Body of pancreas (tissue), 4 donors: Measurements from ENCODE around the gene SCN5A. TPM values are rescaled to one million over a fixed set of nuclear protein-coding genes. Genes with fewer than 3 reads are reported as not detected.

ENCODE experiments used
- ATAC-seq: fragments of 150-250 bp; one replicate; pipeline ENCODE4 v1.9.1; 2016
- DNase-seq, 4 donors: peaks; one replicate each; pipeline ENCODE4 v3.0.0-alpha.2; 2019
- H3K27ac ChIP-seq, 4 donors: fragments of 200-600 bp; sonication (generic); 1 replicate in 3 of 4; 2 replicates in 1 of 4; pipeline versions ENCODE4 v1.5.1 to v1.6.1; 2016 to 2019; ENCODE audit warnings: mild to moderate bottlenecking in 1 of 4, mixed read lengths in 1 of 4, moderate library complexity in 1 of 4
- H3K27me3 ChIP-seq, 2 donors: fragments of 200-600 bp; sonication (generic); one replicate each; pipeline ENCODE4 v1.6.0; 2016; ENCODE audit warnings: mild to moderate bottlenecking in 1 of 2
- H3K36me3 ChIP-seq, 2 donors: fragments of 200-600 bp; sonication (generic); replicated peaks in 1 of 2; 2 replicates each; pipeline ENCODE4 v1.5.1; 2016; ENCODE audit warnings: low read depth in 2 of 2; ENCODE audit not compliant: insufficient read depth in 1 of 2
- H3K4me1 ChIP-seq: fragments of 200-600 bp; sonication (generic); one replicate; pipeline ENCODE4 v1.6.0; 2016
- H3K4me3 ChIP-seq, 2 donors: fragments of 200-600 bp; sonication (generic); 1 replicate in 1 of 2; 2 replicates in 1 of 2; pipeline ENCODE4 v1.5.1; 2016 to 2019
- H3K9me3 ChIP-seq, 3 donors: fragments of 200-600 bp; sonication (generic); 1 replicate in 2 of 3; 2 replicates in 1 of 3; pipeline ENCODE4 v1.5.1; 2016
- POLR2A ChIP-seq, 3 donors: fragments of 450-650 bp; IDR thresholded peaks; one replicate each; pipeline ENCODE4 v1.6.1; 2016; ENCODE audit warnings: antibody characterized with exemption in 3 of 3, mild to moderate bottlenecking in 2 of 3
- WGBS, 2 donors: methylation state at CpG; one replicate each; pipeline ENCODE4 v1.1.5; 2017; 5-methylcytosine and 5-hydroxymethylcytosine counted together
- intact Hi-C: fragments of 100-400 bp; cut with DNase I; formaldehyde crosslinking; loops from one replicate; pipeline ENCODE4 v1.15.1; 2023
- total RNA-seq, 2 donors: library from RNA; depleted of rRNA; stranded (reverse); fragments of >200 nt; gene quantifications; one replicate each; pipeline ENCODE4 v1.1.0, GENCODE V29; 2016
- TF ChIP-seq, protein P1 (sequence below), 7 experiments: fragments of 450-650 bp in 4 of 7; fragments of 200-600 bp in 3 of 7; sonication (generic) in 3 of 7; IDR thresholded peaks; one replicate each; pipeline ENCODE4 v1.5.1; 2016 to 2019; ENCODE audit warnings: antibody characterized with exemption in 7 of 7

The SCN5A gene
- total RNA-seq, 2 donors from 2014 or later = 0.26 TPM; not detected in 1

DNA sequence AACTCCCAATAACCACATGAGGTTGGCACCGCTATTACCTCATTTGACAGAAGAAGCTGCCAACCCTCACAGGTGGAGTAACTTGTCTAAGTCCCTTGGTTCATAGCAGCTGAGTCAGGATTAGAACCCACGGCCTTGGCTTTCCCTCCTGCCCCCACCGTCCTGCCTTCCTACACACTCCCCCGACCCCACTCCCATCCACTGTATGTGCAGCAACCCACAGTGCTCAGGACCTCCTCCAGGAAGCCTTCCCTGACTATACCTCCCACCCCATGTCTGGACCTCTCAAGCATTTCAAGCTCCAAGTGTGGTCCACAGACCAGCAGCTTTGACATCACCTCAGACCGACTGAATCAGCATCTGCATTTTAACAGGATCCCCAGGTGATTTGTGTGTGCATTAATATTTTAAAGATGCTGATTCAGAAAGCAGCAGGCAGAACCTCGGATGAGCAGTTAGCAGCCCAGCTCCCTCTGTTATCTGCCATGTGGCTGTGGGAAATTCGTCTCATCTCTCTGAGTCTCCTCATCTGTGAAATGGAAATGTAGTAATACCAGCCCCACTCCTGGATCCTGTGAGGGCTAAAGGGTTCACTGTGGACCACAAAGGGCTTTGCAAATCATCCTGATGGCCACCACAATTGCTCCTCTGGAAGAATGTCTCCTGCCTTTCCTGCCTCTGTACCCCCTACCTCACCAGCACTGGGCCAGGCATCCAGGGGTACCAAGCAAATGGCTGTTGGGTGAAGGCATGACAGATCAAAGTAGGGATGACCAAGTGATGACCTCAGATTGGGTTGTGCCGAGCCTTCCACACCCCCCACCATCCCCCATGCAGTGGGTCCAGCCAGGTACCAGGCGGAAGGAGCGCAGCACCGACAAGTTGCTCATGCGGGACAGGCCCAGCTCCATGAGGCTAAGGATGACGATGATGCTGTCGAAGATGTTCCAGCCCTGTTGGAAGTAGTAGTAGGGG is 62.7 kb downstream of the SCN5A start:
- no peak overlapping the region for H3K4me3 ChIP-seq
- H3K36me3 ChIP-seq = no peaks in the 10 kb centered on the region
- no peak overlapping the region for H3K27ac ChIP-seq
- no peaks in the 10 kb centered on the region for H3K9me3 ChIP-seq
- H3K4me1 ChIP-seq = no peaks in the 10 kb centered on the region
- no peaks in the 10 kb centered on the region for H3K27me3 ChIP-seq
- DNase-seq = peak in 2 of 4 donors; percentile 1 to 4
- 78% methylated on average over 14 of the region's 14 CpGs for WGBS, 2 donors
- TF ChIP-seq, protein P1, sequence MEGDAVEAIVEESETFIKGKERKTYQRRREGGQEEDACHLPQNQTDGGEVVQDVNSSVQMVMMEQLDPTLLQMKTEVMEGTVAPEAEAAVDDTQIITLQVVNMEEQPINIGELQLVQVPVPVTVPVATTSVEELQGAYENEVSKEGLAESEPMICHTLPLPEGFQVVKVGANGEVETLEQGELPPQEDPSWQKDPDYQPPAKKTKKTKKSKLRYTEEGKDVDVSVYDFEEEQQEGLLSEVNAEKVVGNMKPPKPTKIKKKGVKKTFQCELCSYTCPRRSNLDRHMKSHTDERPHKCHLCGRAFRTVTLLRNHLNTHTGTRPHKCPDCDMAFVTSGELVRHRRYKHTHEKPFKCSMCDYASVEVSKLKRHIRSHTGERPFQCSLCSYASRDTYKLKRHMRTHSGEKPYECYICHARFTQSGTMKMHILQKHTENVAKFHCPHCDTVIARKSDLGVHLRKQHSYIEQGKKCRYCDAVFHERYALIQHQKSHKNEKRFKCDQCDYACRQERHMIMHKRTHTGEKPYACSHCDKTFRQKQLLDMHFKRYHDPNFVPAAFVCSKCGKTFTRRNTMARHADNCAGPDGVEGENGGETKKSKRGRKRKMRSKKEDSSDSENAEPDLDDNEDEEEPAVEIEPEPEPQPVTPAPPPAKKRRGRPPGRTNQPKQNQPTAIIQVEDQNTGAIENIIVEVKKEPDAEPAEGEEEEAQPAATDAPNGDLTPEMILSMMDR (IDR thresholded peaks at IDR 0.05) = no peak
- TF ChIP-seq POLR2A (IDR thresholded peaks at IDR 0.05) = no peak
- intact Hi-C loops = no loop called here
- ATAC-seq = no peak

DNA sequence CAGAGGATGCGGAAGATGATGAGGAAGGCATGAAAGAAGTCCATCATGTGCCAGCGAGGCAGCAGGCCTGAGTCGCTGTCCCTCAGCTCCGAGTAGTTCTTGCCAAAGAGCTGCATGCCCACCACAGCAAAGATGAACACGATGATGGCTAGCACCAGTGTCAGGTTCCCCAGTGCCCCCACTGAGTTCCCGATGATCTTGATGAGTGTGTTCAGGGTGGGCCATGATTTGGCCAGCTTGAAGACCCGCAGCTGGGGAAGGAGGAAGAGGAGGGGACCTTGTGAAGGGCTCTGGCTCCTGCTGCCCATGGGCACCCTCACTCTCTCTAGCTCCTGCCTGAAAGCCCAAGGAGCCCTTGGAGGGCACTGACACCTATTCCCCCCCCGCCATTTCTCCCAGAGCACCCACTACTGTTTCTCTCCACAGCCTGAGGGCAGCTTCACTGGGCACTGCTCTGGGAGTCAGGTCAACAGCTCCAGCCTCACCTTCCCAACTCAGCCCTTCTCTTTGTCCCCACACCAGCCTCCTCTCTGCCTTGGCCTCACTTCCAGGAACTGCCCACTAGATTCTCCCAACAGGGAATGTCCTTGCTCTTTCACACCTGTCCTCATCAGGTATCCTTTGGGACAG is 63.6 kb downstream of the SCN5A start:
- 69 to 92% methylated on average over 5 to 7 of the region's 8 CpGs for WGBS, 2 donors
- no peak overlapping the region for H3K4me3 ChIP-seq
- H3K9me3 ChIP-seq = no peaks in the 10 kb centered on the region
- no peaks in the 10 kb centered on the region for H3K27me3 ChIP-seq
- H3K36me3 ChIP-seq = no peaks in the 10 kb centered on the region
- peak in 2 of 4 donors; percentile 0 to 7 for DNase-seq
- H3K27ac ChIP-seq = no peak overlapping the region
- intact Hi-C loops = no loop called here
- no peak for ATAC-seq
- TF ChIP-seq, protein P1 (IDR thresholded peaks at IDR 0.05) = no peak
- TF ChIP-seq POLR2A (IDR thresholded peaks at IDR 0.05) = no peak
- no peaks in the 10 kb centered on the region for H3K4me1 ChIP-seq

DNA sequence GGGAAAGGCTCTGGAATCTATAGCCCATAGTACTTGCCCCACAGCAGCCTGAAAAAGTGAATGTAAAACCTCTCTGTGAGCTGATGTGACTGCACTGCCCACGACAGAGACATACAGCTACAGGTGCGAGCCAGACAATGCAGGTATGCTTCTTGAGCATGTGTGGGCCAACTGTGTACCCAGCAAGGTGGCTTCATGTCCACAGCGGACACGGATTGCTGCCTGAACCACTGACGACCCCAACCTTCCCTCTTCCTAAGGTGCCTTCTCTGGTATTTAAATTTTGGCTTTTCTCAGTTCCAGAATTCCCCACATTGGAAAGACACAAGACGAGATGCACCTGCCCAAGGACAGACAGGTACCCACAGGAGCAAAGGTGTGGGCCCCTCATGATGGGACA is 65.8 kb downstream of the SCN5A start:
- DNase-seq = no peak

DNA sequence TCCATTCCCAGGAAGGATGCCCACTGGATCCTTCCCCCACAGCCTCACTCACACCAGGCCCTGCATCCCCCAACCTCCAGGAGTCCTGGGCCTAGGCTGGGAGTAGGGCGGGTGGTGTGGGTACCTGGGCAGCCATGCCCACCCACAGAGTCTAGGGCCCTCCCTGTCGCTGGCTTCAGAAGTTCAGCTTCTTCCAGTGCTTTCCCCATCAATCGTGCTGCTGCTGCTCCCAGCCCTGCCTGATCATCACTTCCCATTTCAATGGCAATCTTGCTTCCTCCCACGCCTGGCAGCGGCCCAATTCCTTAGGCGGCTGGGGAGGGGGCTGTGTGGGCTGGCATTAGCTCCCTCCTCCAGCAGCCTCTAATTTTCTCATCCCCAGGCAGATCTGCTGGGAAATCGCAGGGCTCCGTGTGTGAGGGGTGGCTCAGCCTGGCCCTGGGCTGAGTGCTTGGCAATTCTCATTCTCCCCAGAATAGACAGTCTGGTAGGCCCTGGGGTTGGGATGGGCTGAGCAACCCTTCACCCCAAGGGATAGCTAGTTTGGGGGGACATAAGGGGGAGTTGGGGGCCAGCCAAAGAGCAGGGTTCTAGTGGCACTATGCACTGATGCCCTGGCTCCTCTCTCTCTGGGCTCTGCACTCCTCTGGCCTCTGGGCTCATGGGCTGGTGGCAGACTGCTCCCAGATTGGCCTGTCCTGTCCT is 66.4 kb downstream of the SCN5A start:
- intact Hi-C loops = no loop called here

More for the DNA sequence above, 65.8 kb downstream of the SCN5A start:
- no peak for ATAC-seq
- Histone ChIP-seq H3K36me3 (no peaks in the 10 kb centered on the region), H3K4me1 (no peaks in the 10 kb centered on the region), H3K9me3 (no peaks in the 10 kb centered on the region), H3K4me3 (no peak overlapping the region), H3K27me3 (no peaks in the 10 kb centered on the region), H3K27ac (no peak overlapping the region)
- intact Hi-C loops = no loop called here
- 69 to 72% methylated on average over 6 of the region's 6 CpGs for WGBS, 2 donors
- TF ChIP-seq, protein P1 (IDR thresholded peaks at IDR 0.05) = no peak
- no peak for TF ChIP-seq POLR2A (IDR thresholded peaks at IDR 0.05)

More for the DNA sequence above, 66.4 kb downstream of the SCN5A start:
- no peak for DNase-seq
- H3K4me3 ChIP-seq = no peak overlapping the region
- no peaks in the 10 kb centered on the region for H3K36me3 ChIP-seq
- H3K27ac ChIP-seq = no peak overlapping the region
- no peak for ATAC-seq
- no peaks in the 10 kb centered on the region for H3K27me3 ChIP-seq
- TF ChIP-seq, protein P1 (IDR thresholded peaks at IDR 0.05) = no peak
- no peak for TF ChIP-seq POLR2A (IDR thresholded peaks at IDR 0.05)
- WGBS, 2 donors = 58 to 60% methylated on average over 5 to 8 of the region's 8 CpGs
- no peaks in the 10 kb centered on the region for H3K9me3 ChIP-seq
- H3K4me1 ChIP-seq = no peaks in the 10 kb centered on the region
